ENCODE data around the gene PRR19.

PRR19 gene

GRCh38 chr19:42349378-42350107 lies 47.6 kb downstream of the PRR19 start:
- H3K4me3 Mint-ChIP-seq = no peak overlapping the region
- H3K36me3 Mint-ChIP-seq (ENCODE audit: low read depth) = peaks cover 2% of the 10 kb centered on the region
- no peak for DNase-seq
- H3K27me3 Mint-ChIP-seq = no peaks in the 10 kb centered on the region
- no peak overlapping the region for H3K27ac Mint-ChIP-seq
- H3K4me1 Mint-ChIP-seq = peaks cover 4% of the 10 kb centered on the region
- no peaks in the 10 kb centered on the region for H3K9me3 Mint-ChIP-seq
- no peak for ATAC-seq

GRCh38 chr19:42350417-42350816 lies 48.5 kb downstream of the PRR19 start:
- H3K4me3 Mint-ChIP-seq = no peak overlapping the region
- ATAC-seq (no peak), DNase-seq (no peak)
- H3K27ac Mint-ChIP-seq = no peak overlapping the region
- H3K27me3 Mint-ChIP-seq = no peaks in the 10 kb centered on the region
- H3K36me3 Mint-ChIP-seq (ENCODE audit: low read depth) = no peaks in the 10 kb centered on the region
- H3K4me1 Mint-ChIP-seq = peaks cover 4% of the 10 kb centered on the region
- no peaks in the 10 kb centered on the region for H3K9me3 Mint-ChIP-seq

GRCh38 chr19:42351079-42351735 lies 49.3 kb downstream of the PRR19 start:
- no peak overlapping the region for H3K27ac Mint-ChIP-seq
- no peak overlapping the region for H3K4me3 Mint-ChIP-seq
- H3K27me3 Mint-ChIP-seq = no peaks in the 10 kb centered on the region
- no peaks in the 10 kb centered on the region for H3K9me3 Mint-ChIP-seq
- H3K36me3 Mint-ChIP-seq (ENCODE audit: low read depth) = no peaks in the 10 kb centered on the region
- H3K4me1 Mint-ChIP-seq = peaks cover 4% of the 10 kb centered on the region
- no peak for ATAC-seq
- no peak for DNase-seq

GRCh38 chr19:42352301-42353259 lies 50.6 kb downstream of the PRR19 start:
- ATAC-seq (peak; percentile 83), DNase-seq (peak; percentile 16)
- Mint-ChIP-seq H3K4me1 (peaks cover 4% of the 10 kb centered on the region), H3K9me3 (no peaks in the 10 kb centered on the region), H3K36me3 (ENCODE audit: low read depth) (no peaks in the 10 kb centered on the region), H3K27me3 (no peaks in the 10 kb centered on the region), H3K27ac (no peak overlapping the region), H3K4me3 (no peak overlapping the region)

- DNase-seq (no peak), ATAC-seq (no peak)
- H3K4me3 Mint-ChIP-seq = no peak overlapping the region
- no peaks in the 10 kb centered on the region for H3K36me3 Mint-ChIP-seq (ENCODE audit: low read depth)
- no peak overlapping the region for H3K27ac Mint-ChIP-seq
- no peaks in the 10 kb centered on the region for H3K27me3 Mint-ChIP-seq
- no peaks in the 10 kb centered on the region for H3K9me3 Mint-ChIP-seq
- H3K4me1 Mint-ChIP-seq = peaks cover 4% of the 10 kb centered on the region
Measured at GRCh38 chr19:42353341-42354015, 51.5 kb downstream of the PRR19 start.

GRCh38 chr19:42355896-42356295 lies 54.0 kb downstream of the PRR19 start:
- Mint-ChIP-seq H3K4me3 (no peak overlapping the region), H3K9me3 (no peaks in the 10 kb centered on the region), H3K36me3 (ENCODE audit: low read depth) (no peaks in the 10 kb centered on the region), H3K27me3 (no peaks in the 10 kb centered on the region), H3K27ac (no peak overlapping the region), H3K4me1 (peaks cover 4% of the 10 kb centered on the region)
- ATAC-seq = no peak
- no peak for DNase-seq

- no peaks in the 10 kb centered on the region for H3K36me3 Mint-ChIP-seq (ENCODE audit: low read depth)
- no peaks in the 10 kb centered on the region for H3K27me3 Mint-ChIP-seq
- H3K4me1 Mint-ChIP-seq = peaks cover 4% of the 10 kb centered on the region
- ATAC-seq (no peak), DNase-seq (no peak)
- no peak overlapping the region for H3K4me3 Mint-ChIP-seq
- no peak overlapping the region for H3K27ac Mint-ChIP-seq
- H3K9me3 Mint-ChIP-seq = no peaks in the 10 kb centered on the region
Measured at GRCh38 chr19:42356686-42357085, 54.8 kb downstream of the PRR19 start.

GRCh38 chr19:42357290-42357689 lies 55.4 kb downstream of the PRR19 start:
- peaks cover 3% of the 10 kb centered on the region for H3K4me1 Mint-ChIP-seq
- H3K27me3 Mint-ChIP-seq = no peaks in the 10 kb centered on the region
- H3K27ac Mint-ChIP-seq = no peak overlapping the region
- no peaks in the 10 kb centered on the region for H3K9me3 Mint-ChIP-seq
- no peak overlapping the region for H3K4me3 Mint-ChIP-seq
- H3K36me3 Mint-ChIP-seq (ENCODE audit: low read depth) = no peaks in the 10 kb centered on the region
- no peak for ATAC-seq
- no peak for DNase-seq
